C4-2B (cell line): Measurements from ENCODE around the gene KRTAP10-3.

Experiments used
- CTCF ChIP-seq: fragments of 450-650 bp; conservative IDR thresholded peaks from 2 replicates; pipeline ENCODE4 v1.5.1; 2017; ENCODE audit warnings: mild to moderate bottlenecking
- ZFX ChIP-seq: fragments of 450-650 bp; IDR thresholded peaks from 2 replicates; pipeline ENCODE4 v1.6.1; 2017

DNA sequence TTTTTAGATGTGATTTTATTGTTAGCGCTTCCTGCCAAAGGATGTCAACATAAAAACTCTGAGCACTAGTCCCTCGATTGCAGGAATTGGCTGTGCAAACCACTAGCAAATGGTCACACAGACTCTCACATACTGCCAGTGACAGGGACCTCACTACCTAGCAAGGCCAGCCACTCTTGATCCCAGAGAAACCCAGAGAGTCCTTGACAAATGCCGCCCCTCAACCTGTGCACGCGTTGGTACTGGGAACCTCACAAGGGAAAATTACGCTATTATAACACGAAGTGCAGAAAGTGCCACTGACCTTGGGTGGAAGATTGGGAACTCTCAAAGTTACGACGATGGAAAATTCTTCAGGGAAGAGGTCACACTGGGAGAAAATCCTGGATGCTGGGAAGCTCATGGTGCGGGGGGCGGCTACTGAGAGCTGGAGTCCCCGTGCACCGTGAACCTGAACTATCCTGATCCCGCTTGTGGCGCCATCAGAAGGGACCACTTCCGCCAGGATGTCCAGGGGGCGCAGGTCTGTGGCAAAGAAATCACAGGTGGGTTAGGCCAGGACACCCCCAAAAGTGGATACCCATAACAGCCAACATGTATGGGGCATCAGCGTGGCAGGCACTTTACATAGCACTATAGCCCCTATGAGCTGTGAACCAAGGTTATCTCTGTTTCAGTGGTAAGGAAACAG is 9.0 kb upstream of the KRTAP10-3 start:
- TF ChIP-seq CTCF (no peak), ZFX (no peak)
